ENCODE measurements around the gene MPEG1. TPM values are rescaled to one million over a fixed set of nuclear protein-coding genes. Genes with fewer than 3 reads are reported as not detected.
A peak's percentile ranks its signal among the peaks of the same experiment; 100 is the strongest.

Gene MPEG1
- total and polyA plus RNA-seq, 3 experiments from 2014 or later = 1.2 to 1.5 TPM; not detected in 1

- Histone ChIP-seq H3K4me3 (ENCODE audit: low read length) (no peak overlapping the region), H3K4me1 (ENCODE audit: insufficient read depth, low read length) (no peaks in the 10 kb centered on the region), H3K27me3 (ENCODE audit: insufficient read depth, low read length, poor library complexity, severe bottlenecking) (no peaks in the 10 kb centered on the region), H3K9me3 (ENCODE audit: low read length) (no peaks in the 10 kb centered on the region), H3K36me3 (ENCODE audit: insufficient read depth, low read length) (no peaks in the 10 kb centered on the region), H3K27ac (ENCODE audit: low read depth, low read length) (no peak overlapping the region)
- POLR2A ChIA-PET = no interaction called here
- no peak for DNase-seq
- Mint-ChIP-seq H3K36me3 (no peaks in the 10 kb centered on the region), H3K27ac (no peak overlapping the region), H3K9me3 (no peaks in the 10 kb centered on the region), H3K4me1 (peaks cover 6 to 13% (median 8%) of the 10 kb centered on the region in 3 donors), H3K4me3 (no peak overlapping the region), H3K27me3 (peaks cover 8 to 29% of the 10 kb centered on the region in 2 donors)
- CTCF ChIA-PET = no interaction called here
Measured at GRCh38 chr11:59214141-59214893, 1.6 kb upstream of the MPEG1 start.

GRCh38 chr11:59212222-59212621, 505 bp downstream of the MPEG1 start:
- H3K9me3 ChIP-seq (ENCODE audit: low read length) = no peaks in the 10 kb centered on the region
- no peak overlapping the region for H3K27ac ChIP-seq (ENCODE audit: low read depth, low read length)
- ChIA-PET POLR2A (no interaction called here), CTCF (interaction anchor here (1.4 kb wide), 1 partner anchor 41 kb away, joined by 4 read pairs; the partner anchor contains the start of gene DTX4)
- Mint-ChIP-seq H3K4me3 (no peak overlapping the region), H3K9me3 (no peaks in the 10 kb centered on the region), H3K36me3 (no peaks in the 10 kb centered on the region), H3K27ac (no peak overlapping the region), H3K27me3 (peaks cover 11 to 24% of the 10 kb centered on the region in 2 donors), H3K4me1 (peaks cover 13 to 26% (median 22%) of the 10 kb centered on the region in 3 donors)
- no peak for DNase-seq
- no peak overlapping the region for H3K4me3 ChIP-seq (ENCODE audit: low read length)
- H3K36me3 ChIP-seq (ENCODE audit: insufficient read depth, low read length) = no peaks in the 10 kb centered on the region
- H3K27me3 ChIP-seq (ENCODE audit: insufficient read depth, low read length, poor library complexity, severe bottlenecking) = no peaks in the 10 kb centered on the region
- peaks cover 10% of the 10 kb centered on the region for H3K4me1 ChIP-seq (ENCODE audit: insufficient read depth, low read length)

GRCh38 chr11:59208956-59209355, 3.8 kb downstream of the MPEG1 start:
- no peak overlapping the region for H3K27ac ChIP-seq (ENCODE audit: low read depth, low read length)
- H3K4me3 ChIP-seq (ENCODE audit: low read length) = no peak overlapping the region

GRCh38 chr11:59207988-59208451, 4.7 kb downstream of the MPEG1 start:
- Histone ChIP-seq H3K27me3 (ENCODE audit: insufficient read depth, low read length, poor library complexity, severe bottlenecking) (no peaks in the 10 kb centered on the region), H3K4me3 (ENCODE audit: low read length) (no peak overlapping the region), H3K27ac (ENCODE audit: low read depth, low read length) (no peak overlapping the region), H3K36me3 (ENCODE audit: insufficient read depth, low read length) (no peaks in the 10 kb centered on the region), H3K4me1 (ENCODE audit: insufficient read depth, low read length) (peaks cover 15% of the 10 kb centered on the region), H3K9me3 (ENCODE audit: low read length) (no peaks in the 10 kb centered on the region)
- H3K4me1 Mint-ChIP-seq = peaks cover 12 to 24% (median 21%) of the 10 kb centered on the region in 3 donors
- no peaks in the 10 kb centered on the region for H3K36me3 Mint-ChIP-seq
- peaks cover 15 to 21% of the 10 kb centered on the region in 2 donors for H3K27me3 Mint-ChIP-seq
- ChIA-PET POLR2A (no interaction called here), CTCF (interaction anchor here (1.2 to 3.1 kb wide), 3 partner anchors 22 to 37 kb away, joined by 3 to 17 read pairs (median 3); partner anchors contain the start of gene DTX4)
- DNase-seq = peak in 4 of 5 donors; percentile 6 to 39 (median 16)
- peak overlapping the region in 3 of 8 donors; percentile 0 to 39 (median 35) for H3K27ac Mint-ChIP-seq
- no peaks in the 10 kb centered on the region for H3K9me3 Mint-ChIP-seq
- peak overlapping the region in 6 of 7 donors; percentile 6 to 65 (median 43) for H3K4me3 Mint-ChIP-seq

More at GRCh38 chr11:59208956-59209355, 3.8 kb downstream of the MPEG1 start:
- H3K27ac Mint-ChIP-seq = peak overlapping the region in 2 of 8 donors; percentile 2 to 67
- ChIA-PET POLR2A (no interaction called here), CTCF (interaction anchor here (1.2 to 3.1 kb wide), 3 partner anchors 23 to 38 kb away, joined by 3 to 17 read pairs (median 3); partner anchors contain the start of gene DTX4)
- H3K27me3 Mint-ChIP-seq = peaks cover 15 to 26% of the 10 kb centered on the region in 2 donors
- Histone ChIP-seq H3K9me3 (ENCODE audit: low read length) (no peaks in the 10 kb centered on the region), H3K36me3 (ENCODE audit: insufficient read depth, low read length) (no peaks in the 10 kb centered on the region), H3K27me3 (ENCODE audit: insufficient read depth, low read length, poor library complexity, severe bottlenecking) (no peaks in the 10 kb centered on the region), H3K4me1 (ENCODE audit: insufficient read depth, low read length) (peaks cover 15% of the 10 kb centered on the region)
- H3K9me3 Mint-ChIP-seq = no peaks in the 10 kb centered on the region
- DNase-seq = no peak
- H3K4me1 Mint-ChIP-seq = peaks cover 12 to 24% (median 21%) of the 10 kb centered on the region in 3 donors
- H3K4me3 Mint-ChIP-seq = no peak overlapping the region
- H3K36me3 Mint-ChIP-seq = no peaks in the 10 kb centered on the region

GRCh38 chr11:59206635-59207034, 6.1 kb downstream of the MPEG1 start:
- H3K27me3 ChIP-seq (ENCODE audit: insufficient read depth, low read length, poor library complexity, severe bottlenecking) = no peaks in the 10 kb centered on the region
- Mint-ChIP-seq H3K4me1 (peaks cover 12 to 24% (median 21%) of the 10 kb centered on the region in 3 donors), H3K4me3 (no peak overlapping the region), H3K27ac (no peak overlapping the region), H3K9me3 (no peaks in the 10 kb centered on the region), H3K27me3 (peaks cover 12 to 13% of the 10 kb centered on the region in 2 donors), H3K36me3 (peaks cover 0 to 5% (median 0%) of the 10 kb centered on the region in 3 donors)
- H3K4me3 ChIP-seq (ENCODE audit: low read length) = no peak overlapping the region
- H3K9me3 ChIP-seq (ENCODE audit: low read length) = no peaks in the 10 kb centered on the region
- no peak for DNase-seq
- no peak overlapping the region for H3K27ac ChIP-seq (ENCODE audit: low read depth, low read length)
- H3K4me1 ChIP-seq (ENCODE audit: insufficient read depth, low read length) = peaks cover 15% of the 10 kb centered on the region
- no peaks in the 10 kb centered on the region for H3K36me3 ChIP-seq (ENCODE audit: insufficient read depth, low read length)
- CTCF ChIA-PET = interaction anchor here (0.7 to 2.9 kb wide), 3 partner anchors 14 to 34 kb away, joined by 3 to 17 read pairs (median 5); partner anchors contain the start of gene DTX4
- POLR2A ChIA-PET = no interaction called here

- no peaks in the 10 kb centered on the region for H3K9me3 ChIP-seq (ENCODE audit: low read length)
- ChIA-PET POLR2A (no interaction called here), CTCF (interaction anchor here (1.5 to 2.9 kb wide), 2 partner anchors 29 to 33 kb away, joined by 4 to 17 read pairs; partner anchors contain the start of gene DTX4)
- H3K4me1 ChIP-seq (ENCODE audit: insufficient read depth, low read length) = peaks cover 15% of the 10 kb centered on the region
- Mint-ChIP-seq H3K4me3 (no peak overlapping the region), H3K36me3 (peaks cover 0 to 5% (median 0%) of the 10 kb centered on the region in 3 donors), H3K27me3 (peaks cover 11 to 12% of the 10 kb centered on the region in 2 donors), H3K27ac (peak overlapping the region in 1 of 8 donors; percentile 4), H3K4me1 (peaks cover 12 to 24% (median 21%) of the 10 kb centered on the region in 3 donors), H3K9me3 (no peaks in the 10 kb centered on the region)
- no peak overlapping the region for H3K27ac ChIP-seq (ENCODE audit: low read depth, low read length)
- H3K4me3 ChIP-seq (ENCODE audit: low read length) = no peak overlapping the region
- H3K36me3 ChIP-seq (ENCODE audit: insufficient read depth, low read length) = no peaks in the 10 kb centered on the region
- DNase-seq = no peak
- H3K27me3 ChIP-seq (ENCODE audit: insufficient read depth, low read length, poor library complexity, severe bottlenecking) = no peaks in the 10 kb centered on the region
Measured at GRCh38 chr11:59205648-59206047, 7.1 kb downstream of the MPEG1 start.

GRCh38 chr11:59204746-59205145, 8.0 kb downstream of the MPEG1 start:
- H3K27ac ChIP-seq (ENCODE audit: low read depth, low read length) = no peak overlapping the region
- CTCF ChIA-PET = interaction anchor here (1.5 to 2.9 kb wide), 2 partner anchors 28 to 32 kb away, joined by 4 to 17 read pairs; partner anchors contain the start of gene DTX4
- H3K9me3 Mint-ChIP-seq = no peaks in the 10 kb centered on the region

GRCh38 chr11:59201353-59201752, 11.4 kb downstream of the MPEG1 start:
- H3K27me3 ChIP-seq (ENCODE audit: insufficient read depth, low read length, poor library complexity, severe bottlenecking) = no peaks in the 10 kb centered on the region
- H3K4me1 ChIP-seq (ENCODE audit: insufficient read depth, low read length) = no peaks in the 10 kb centered on the region
- ChIA-PET CTCF (interaction anchor here (1.1 to 4.2 kb wide), 3 partner anchors 14 to 30 kb away, joined by 3 to 19 read pairs (median 13); partner anchors contain the start of gene DTX4), POLR2A (no interaction called here)
- H3K27ac Mint-ChIP-seq = peak overlapping the region in 1 of 8 donors; percentile 24
- H3K9me3 Mint-ChIP-seq = no peaks in the 10 kb centered on the region
- peaks cover 0 to 7% (median 0%) of the 10 kb centered on the region in 3 donors for H3K4me1 Mint-ChIP-seq
- peaks cover 4 to 5% of the 10 kb centered on the region in 2 donors for H3K27me3 Mint-ChIP-seq
- no peaks in the 10 kb centered on the region for H3K9me3 ChIP-seq (ENCODE audit: low read length)
- H3K36me3 ChIP-seq (ENCODE audit: insufficient read depth, low read length) = no peaks in the 10 kb centered on the region
- DNase-seq = no peak
- H3K4me3 ChIP-seq (ENCODE audit: low read length) = no peak overlapping the region
- no peak overlapping the region for H3K4me3 Mint-ChIP-seq
- peaks cover 0 to 10% (median 0%) of the 10 kb centered on the region in 3 donors for H3K36me3 Mint-ChIP-seq
- H3K27ac ChIP-seq (ENCODE audit: low read depth, low read length) = no peak overlapping the region

More at GRCh38 chr11:59204746-59205145, 8.0 kb downstream of the MPEG1 start:
- POLR2A ChIA-PET = no interaction called here
- Histone ChIP-seq H3K9me3 (ENCODE audit: low read length) (no peaks in the 10 kb centered on the region), H3K4me3 (ENCODE audit: low read length) (no peak overlapping the region), H3K27me3 (ENCODE audit: insufficient read depth, low read length, poor library complexity, severe bottlenecking) (no peaks in the 10 kb centered on the region), H3K4me1 (ENCODE audit: insufficient read depth, low read length) (peaks cover 15% of the 10 kb centered on the region), H3K36me3 (ENCODE audit: insufficient read depth, low read length) (no peaks in the 10 kb centered on the region)
- Mint-ChIP-seq H3K27ac (no peak overlapping the region), H3K4me1 (peaks cover 12 to 30% (median 21%) of the 10 kb centered on the region in 3 donors), H3K27me3 (peaks cover 5 to 7% of the 10 kb centered on the region in 2 donors), H3K36me3 (peaks cover 0 to 5% (median 0%) of the 10 kb centered on the region in 3 donors), H3K4me3 (no peak overlapping the region)
- no peak for DNase-seq

Data from CD8-positive, alpha-beta memory T cell (primary cell).